Measurements from ENCODE around the gene MUC15.

DNA sequence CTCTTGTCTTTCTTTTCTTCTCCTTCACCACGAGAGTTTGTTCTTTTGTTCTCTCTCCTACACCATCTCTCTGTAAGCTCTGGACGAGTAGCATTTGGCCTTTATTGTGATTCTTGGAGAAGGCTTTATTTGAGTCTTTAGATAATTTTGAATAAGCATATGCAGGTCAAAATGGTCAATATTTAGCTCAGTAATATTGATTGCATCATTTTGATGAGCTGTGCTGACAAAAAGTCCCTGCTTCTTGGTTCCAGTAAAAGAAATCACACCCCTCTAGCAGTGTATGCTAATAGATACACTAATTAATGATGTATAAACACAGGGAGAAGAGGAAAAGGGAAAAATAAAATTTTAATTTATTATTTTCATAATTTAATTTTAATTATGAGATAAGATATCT, 25.8 kb upstream of the MUC15 start:
- no peak for TF ChIP-seq EP300 (IDR thresholded peaks at IDR 0.05)
- TF ChIP-seq, protein P1, sequence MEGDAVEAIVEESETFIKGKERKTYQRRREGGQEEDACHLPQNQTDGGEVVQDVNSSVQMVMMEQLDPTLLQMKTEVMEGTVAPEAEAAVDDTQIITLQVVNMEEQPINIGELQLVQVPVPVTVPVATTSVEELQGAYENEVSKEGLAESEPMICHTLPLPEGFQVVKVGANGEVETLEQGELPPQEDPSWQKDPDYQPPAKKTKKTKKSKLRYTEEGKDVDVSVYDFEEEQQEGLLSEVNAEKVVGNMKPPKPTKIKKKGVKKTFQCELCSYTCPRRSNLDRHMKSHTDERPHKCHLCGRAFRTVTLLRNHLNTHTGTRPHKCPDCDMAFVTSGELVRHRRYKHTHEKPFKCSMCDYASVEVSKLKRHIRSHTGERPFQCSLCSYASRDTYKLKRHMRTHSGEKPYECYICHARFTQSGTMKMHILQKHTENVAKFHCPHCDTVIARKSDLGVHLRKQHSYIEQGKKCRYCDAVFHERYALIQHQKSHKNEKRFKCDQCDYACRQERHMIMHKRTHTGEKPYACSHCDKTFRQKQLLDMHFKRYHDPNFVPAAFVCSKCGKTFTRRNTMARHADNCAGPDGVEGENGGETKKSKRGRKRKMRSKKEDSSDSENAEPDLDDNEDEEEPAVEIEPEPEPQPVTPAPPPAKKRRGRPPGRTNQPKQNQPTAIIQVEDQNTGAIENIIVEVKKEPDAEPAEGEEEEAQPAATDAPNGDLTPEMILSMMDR (IDR thresholded peaks at IDR 0.05), result no peak
